ENCODE results near the gene MED15. TPM values are rescaled to one million over a fixed set of nuclear protein-coding genes. Genes with fewer than 3 reads are reported as not detected.
A peak's percentile ranks its signal among the peaks of the same experiment; 100 is the strongest.

MED15 gene
- total RNA-seq, 1 donor from 2014 or later: 16.7 TPM

- Histone ChIP-seq H3K9me3 (ENCODE audit: control insufficient read depth in 3 of 3, low read length in 3 of 3) (no peaks in the 10 kb centered on the region), H3K36me3 (ENCODE audit: control insufficient read depth in 3 of 3, insufficient read depth in 3 of 3, low read length in 3 of 3) (no peaks in the 10 kb centered on the region), H3K4me3 (ENCODE audit: low read length in 3 of 3) (no peak overlapping the region), H3K4me1 (ENCODE audit: control insufficient read depth in 3 of 3, insufficient read depth in 3 of 3, low read length in 3 of 3) (peaks cover 0 to 5% (median 0%) of the 10 kb centered on the region in 3 donors), H3K27me3 (ENCODE audit: control insufficient read depth in 3 of 3, insufficient read depth in 3 of 3, low read length in 3 of 3) (peaks cover 0 to 9% (median 0%) of the 10 kb centered on the region in 3 donors), H3K9ac (ENCODE audit: low read depth in 1 of 3, low read length in 3 of 3) (no peak overlapping the region), H3K27ac (ENCODE audit: low read depth, low read length) (no peak overlapping the region)
These were observed 119.4 kb downstream of the MED15 start for GRCh38 chr22:20626811-20627210.

DNA sequence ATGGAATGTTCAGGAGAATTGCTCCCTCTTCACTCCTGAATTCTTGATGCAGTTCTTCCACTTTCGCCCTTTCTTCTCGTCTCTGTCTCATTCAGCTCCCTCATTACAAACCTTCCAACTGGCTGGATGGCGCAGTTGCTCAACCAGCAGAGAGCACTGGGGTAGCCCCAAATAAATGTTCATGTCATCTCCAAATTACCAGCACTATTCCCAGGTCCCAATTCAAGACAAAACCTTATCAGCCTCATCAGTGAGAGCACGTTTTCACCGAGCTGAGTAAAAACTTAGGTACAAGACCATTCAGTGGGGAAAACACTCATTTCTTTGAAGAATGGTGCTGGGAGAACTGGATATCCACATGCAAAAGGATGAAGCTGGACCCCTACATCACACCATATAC is 120.0 kb downstream of the MED15 start:
- no peak overlapping the region for H3K9ac ChIP-seq (ENCODE audit: low read depth in 1 of 3, low read length in 3 of 3)
- peaks cover 0 to 8% (median 0%) of the 10 kb centered on the region in 3 donors for H3K4me1 ChIP-seq (ENCODE audit: control insufficient read depth in 3 of 3, insufficient read depth in 3 of 3, low read length in 3 of 3)
- no peaks in the 10 kb centered on the region for H3K36me3 ChIP-seq (ENCODE audit: control insufficient read depth in 3 of 3, insufficient read depth in 3 of 3, low read length in 3 of 3)
- H3K4me3 ChIP-seq (ENCODE audit: low read length in 3 of 3): no peak overlapping the region
- no peak overlapping the region for H3K27ac ChIP-seq (ENCODE audit: low read depth, low read length)
- no peaks in the 10 kb centered on the region for H3K9me3 ChIP-seq (ENCODE audit: control insufficient read depth in 3 of 3, low read length in 3 of 3)
- H3K27me3 ChIP-seq (ENCODE audit: control insufficient read depth in 3 of 3, insufficient read depth in 3 of 3, low read length in 3 of 3): peaks cover 0 to 9% (median 0%) of the 10 kb centered on the region in 3 donors

GRCh38 chr22:20628081-20628939 is 120.9 kb downstream of the MED15 start:
- no peaks in the 10 kb centered on the region for H3K9me3 ChIP-seq (ENCODE audit: control insufficient read depth in 3 of 3, low read length in 3 of 3)
- H3K27me3 ChIP-seq (ENCODE audit: control insufficient read depth in 3 of 3, insufficient read depth in 3 of 3, low read length in 3 of 3): peaks cover 0 to 12% (median 0%) of the 10 kb centered on the region in 3 donors
- no peak overlapping the region for H3K4me3 ChIP-seq (ENCODE audit: low read length in 3 of 3)
- H3K4me1 ChIP-seq (ENCODE audit: control insufficient read depth in 3 of 3, insufficient read depth in 3 of 3, low read length in 3 of 3): peaks cover 0 to 8% (median 0%) of the 10 kb centered on the region in 3 donors
- H3K9ac ChIP-seq (ENCODE audit: low read depth in 1 of 3, low read length in 3 of 3): no peak overlapping the region
- no peak overlapping the region for H3K27ac ChIP-seq (ENCODE audit: low read depth, low read length)
- H3K36me3 ChIP-seq (ENCODE audit: control insufficient read depth in 3 of 3, insufficient read depth in 3 of 3, low read length in 3 of 3): no peaks in the 10 kb centered on the region

GRCh38 chr22:20629401-20629800 is 122.0 kb downstream of the MED15 start:
- Histone ChIP-seq H3K27ac (ENCODE audit: low read depth, low read length) (no peak overlapping the region), H3K4me1 (ENCODE audit: control insufficient read depth in 3 of 3, insufficient read depth in 3 of 3, low read length in 3 of 3) (peaks cover 0 to 8% (median 0%) of the 10 kb centered on the region in 3 donors), H3K9me3 (ENCODE audit: control insufficient read depth in 3 of 3, low read length in 3 of 3) (no peaks in the 10 kb centered on the region), H3K36me3 (ENCODE audit: control insufficient read depth in 3 of 3, insufficient read depth in 3 of 3, low read length in 3 of 3) (no peaks in the 10 kb centered on the region), H3K4me3 (ENCODE audit: low read length in 3 of 3) (no peak overlapping the region), H3K9ac (ENCODE audit: low read depth in 1 of 3, low read length in 3 of 3) (no peak overlapping the region), H3K27me3 (ENCODE audit: control insufficient read depth in 3 of 3, insufficient read depth in 3 of 3, low read length in 3 of 3) (peaks cover 0 to 12% (median 5%) of the 10 kb centered on the region in 3 donors)

GRCh38 chr22:20630873-20631617 is 123.6 kb downstream of the MED15 start:
- Histone ChIP-seq H3K36me3 (ENCODE audit: control insufficient read depth in 3 of 3, insufficient read depth in 3 of 3, low read length in 3 of 3) (no peaks in the 10 kb centered on the region), H3K27me3 (ENCODE audit: control insufficient read depth in 3 of 3, insufficient read depth in 3 of 3, low read length in 3 of 3) (peaks cover 4 to 22% (median 16%) of the 10 kb centered on the region in 3 donors), H3K9ac (ENCODE audit: low read depth in 1 of 3, low read length in 3 of 3) (peak overlapping the region in 1 of 3 donors; percentile 25), H3K4me3 (ENCODE audit: low read length in 3 of 3) (no peak overlapping the region), H3K9me3 (ENCODE audit: control insufficient read depth in 3 of 3, low read length in 3 of 3) (no peaks in the 10 kb centered on the region), H3K4me1 (ENCODE audit: control insufficient read depth in 3 of 3, insufficient read depth in 3 of 3, low read length in 3 of 3) (peaks cover 0 to 8% (median 0%) of the 10 kb centered on the region in 3 donors), H3K27ac (ENCODE audit: low read depth, low read length) (no peak overlapping the region)

DNA sequence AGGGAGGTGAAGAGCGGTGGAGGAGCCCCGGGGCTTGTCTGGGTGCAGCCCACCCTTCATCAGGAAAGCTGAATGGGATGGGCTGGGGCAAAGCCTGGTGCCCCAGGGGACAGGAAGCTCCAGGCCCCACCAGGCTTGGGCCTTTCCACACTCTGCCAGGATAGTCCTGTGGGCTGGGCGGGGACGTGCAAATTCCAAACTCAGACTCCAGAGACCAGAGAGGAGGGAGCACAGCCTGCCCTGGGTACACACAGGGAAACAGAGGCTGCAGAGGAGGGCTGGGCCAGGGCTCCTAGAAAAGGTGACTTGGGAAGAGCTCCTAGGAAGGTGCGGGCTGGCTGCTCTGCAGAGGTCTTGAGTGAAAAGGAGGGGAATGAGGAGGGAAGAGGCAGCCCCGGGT is 124.7 kb downstream of the MED15 start:
- no peaks in the 10 kb centered on the region for H3K9me3 ChIP-seq (ENCODE audit: control insufficient read depth in 3 of 3, low read length in 3 of 3)
- H3K27ac ChIP-seq (ENCODE audit: low read depth, low read length): no peak overlapping the region
- no peak overlapping the region for H3K9ac ChIP-seq (ENCODE audit: low read depth in 1 of 3, low read length in 3 of 3)
- peaks cover 4 to 32% (median 25%) of the 10 kb centered on the region in 3 donors for H3K27me3 ChIP-seq (ENCODE audit: control insufficient read depth in 3 of 3, insufficient read depth in 3 of 3, low read length in 3 of 3)
- H3K36me3 ChIP-seq (ENCODE audit: control insufficient read depth in 3 of 3, insufficient read depth in 3 of 3, low read length in 3 of 3): no peaks in the 10 kb centered on the region
- no peak overlapping the region for H3K4me3 ChIP-seq (ENCODE audit: low read length in 3 of 3)
- peaks cover 0 to 8% (median 0%) of the 10 kb centered on the region in 3 donors for H3K4me1 ChIP-seq (ENCODE audit: control insufficient read depth in 3 of 3, insufficient read depth in 3 of 3, low read length in 3 of 3)

DNA sequence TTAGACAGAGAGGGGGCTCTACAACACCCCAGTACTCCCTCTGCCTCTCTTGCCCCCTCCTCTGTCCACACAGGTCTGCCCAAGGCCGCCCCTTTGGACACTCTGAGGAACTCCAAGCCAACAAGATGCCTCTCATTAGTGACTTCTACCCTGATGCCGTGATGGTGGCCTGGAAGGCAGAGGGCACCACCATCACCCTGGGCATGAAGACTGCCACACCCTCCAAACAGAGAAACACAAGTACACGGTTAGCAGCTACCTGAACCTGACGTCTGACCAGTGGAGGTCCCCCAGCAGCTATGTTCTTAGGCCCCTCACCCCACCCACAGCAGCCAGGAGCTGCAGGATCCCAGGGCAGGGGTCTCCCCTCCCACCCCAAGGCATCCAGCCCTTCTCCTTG is 125.1 kb downstream of the MED15 start:
- no peak overlapping the region for H3K9ac ChIP-seq (ENCODE audit: low read depth in 1 of 3, low read length in 3 of 3)
- no peaks in the 10 kb centered on the region for H3K36me3 ChIP-seq (ENCODE audit: control insufficient read depth in 3 of 3, insufficient read depth in 3 of 3, low read length in 3 of 3)
- H3K9me3 ChIP-seq (ENCODE audit: control insufficient read depth in 3 of 3, low read length in 3 of 3): no peaks in the 10 kb centered on the region
- H3K27me3 ChIP-seq (ENCODE audit: control insufficient read depth in 3 of 3, insufficient read depth in 3 of 3, low read length in 3 of 3): peaks cover 4 to 32% (median 25%) of the 10 kb centered on the region in 3 donors
- no peak overlapping the region for H3K4me3 ChIP-seq (ENCODE audit: low read length in 3 of 3)
- H3K27ac ChIP-seq (ENCODE audit: low read depth, low read length): no peak overlapping the region
- peaks cover 0 to 8% (median 0%) of the 10 kb centered on the region in 3 donors for H3K4me1 ChIP-seq (ENCODE audit: control insufficient read depth in 3 of 3, insufficient read depth in 3 of 3, low read length in 3 of 3)

DNA sequence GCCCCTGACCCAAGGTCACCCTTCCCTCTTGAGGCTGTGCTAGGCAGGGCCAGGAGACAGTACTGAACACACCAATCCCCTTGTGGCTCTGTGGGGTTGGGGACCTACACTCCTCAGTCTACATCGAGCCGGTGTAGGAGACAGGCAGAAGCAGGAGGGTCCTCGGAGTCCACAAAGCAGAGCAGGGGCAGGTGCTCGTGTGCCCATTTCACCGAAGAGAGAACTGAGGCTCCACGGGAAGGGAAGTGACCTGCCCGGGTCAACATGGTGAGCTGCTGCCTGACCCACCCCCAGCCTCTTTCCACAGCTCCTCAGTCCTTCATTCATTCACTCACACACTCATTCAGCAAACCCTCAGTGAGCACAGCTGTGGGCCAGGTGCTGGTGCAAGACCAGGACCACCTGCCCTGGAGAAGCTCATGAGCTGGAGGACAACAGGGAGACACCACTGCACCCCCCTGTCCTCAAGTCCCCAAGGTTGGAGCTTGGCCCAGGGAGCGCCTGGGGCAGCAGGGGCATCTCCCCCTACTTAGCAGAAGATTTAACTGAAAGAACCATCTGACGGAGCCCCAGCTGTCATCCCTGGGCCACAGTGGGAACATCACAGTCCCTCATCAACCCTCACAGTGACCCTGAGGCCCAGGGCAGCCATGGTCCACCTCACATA is 127.3 kb downstream of the MED15 start:
- Histone ChIP-seq H3K36me3 (ENCODE audit: control insufficient read depth in 3 of 3, insufficient read depth in 3 of 3, low read length in 3 of 3) (no peaks in the 10 kb centered on the region), H3K4me1 (ENCODE audit: control insufficient read depth in 3 of 3, insufficient read depth in 3 of 3, low read length in 3 of 3) (peaks cover 0 to 8% (median 0%) of the 10 kb centered on the region in 3 donors), H3K9ac (ENCODE audit: low read depth in 1 of 3, low read length in 3 of 3) (no peak overlapping the region), H3K9me3 (ENCODE audit: control insufficient read depth in 3 of 3, low read length in 3 of 3) (peaks cover 0 to under 1% (median 0%) of the 10 kb centered on the region in 3 donors), H3K27ac (ENCODE audit: low read depth, low read length) (no peak overlapping the region), H3K27me3 (ENCODE audit: control insufficient read depth in 3 of 3, insufficient read depth in 3 of 3, low read length in 3 of 3) (peaks cover 12 to 38% (median 32%) of the 10 kb centered on the region in 3 donors), H3K4me3 (ENCODE audit: low read length in 3 of 3) (no peak overlapping the region)

DNA sequence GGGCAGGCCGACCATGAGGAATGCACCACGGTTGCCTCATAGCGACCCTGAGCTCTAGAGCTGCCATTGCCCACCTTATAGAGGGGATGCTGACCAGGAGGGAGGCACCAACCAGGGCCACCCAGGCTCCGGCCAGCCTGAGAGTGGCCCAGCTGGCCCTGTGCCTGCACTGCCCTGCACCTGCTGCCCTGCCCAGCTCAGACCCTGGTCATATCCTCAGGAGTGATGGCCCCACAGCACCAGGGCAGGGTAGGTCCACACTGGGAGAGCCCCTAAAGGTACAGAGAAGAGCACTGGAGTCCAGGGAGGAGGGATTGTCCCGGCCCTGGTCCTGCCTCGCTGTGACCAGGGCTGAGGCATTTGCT is 127.8 kb downstream of the MED15 start:
- H3K9me3 ChIP-seq (ENCODE audit: control insufficient read depth in 3 of 3, low read length in 3 of 3): peaks cover 0 to 4% (median 0%) of the 10 kb centered on the region in 3 donors
- peaks cover 0 to 8% (median 0%) of the 10 kb centered on the region in 3 donors for H3K4me1 ChIP-seq (ENCODE audit: control insufficient read depth in 3 of 3, insufficient read depth in 3 of 3, low read length in 3 of 3)
- H3K27me3 ChIP-seq (ENCODE audit: control insufficient read depth in 3 of 3, insufficient read depth in 3 of 3, low read length in 3 of 3): peaks cover 16 to 38% (median 32%) of the 10 kb centered on the region in 3 donors
- H3K9ac ChIP-seq (ENCODE audit: low read depth in 1 of 3, low read length in 3 of 3): no peak overlapping the region
- H3K27ac ChIP-seq (ENCODE audit: low read depth, low read length): no peak overlapping the region
- H3K36me3 ChIP-seq (ENCODE audit: control insufficient read depth in 3 of 3, insufficient read depth in 3 of 3, low read length in 3 of 3): no peaks in the 10 kb centered on the region
- no peak overlapping the region for H3K4me3 ChIP-seq (ENCODE audit: low read length in 3 of 3)

Measured in skeletal muscle tissue (tissue), 4 donors.